Stimulated activated CD4-positive, alpha-beta T cell treated with anti-CD3 and anti-CD28 coated beads, Interleukin-1b, Interleukin-23, amount 100 ng/mL, for 1 hour (primary cell): Measurements from ENCODE around the gene TUBGCP2.

ENCODE experiments used
- DNase-seq, 2 donors: peaks; one replicate each; pipeline ENCODE4 v3.0.0-alpha.2; 2020; ENCODE audit warnings: low read depth in 2 of 2

TUBGCP2 gene

GRCh38 chr10:133302230-133302629 is 6.4 kb downstream of the TUBGCP2 start:
- no peak for DNase-seq

- DNase-seq: no peak
These were observed 8.9 kb downstream of the TUBGCP2 start for GRCh38 chr10:133299738-133300137.

- no peak for DNase-seq
These were observed 9.4 kb downstream of the TUBGCP2 start for GRCh38 chr10:133299224-133299623.

GRCh38 chr10:133298466-133298865 is 10.2 kb downstream of the TUBGCP2 start:
- no peak for DNase-seq

- DNase-seq: no peak
These were observed 11.2 kb downstream of the TUBGCP2 start for GRCh38 chr10:133297504-133297903.

GRCh38 chr10:133295426-133296320 is 13.0 kb downstream of the TUBGCP2 start:
- DNase-seq: no peak

- DNase-seq: no peak
These were observed 14.5 kb downstream of the TUBGCP2 start for GRCh38 chr10:133294189-133294588.

- no peak for DNase-seq
These were observed 14.9 kb downstream of the TUBGCP2 start for GRCh38 chr10:133293810-133294119.

- no peak for DNase-seq
These were observed 15.5 kb downstream of the TUBGCP2 start for GRCh38 chr10:133292919-133293809.

GRCh38 chr10:133289761-133290160 is 18.9 kb downstream of the TUBGCP2 start:
- no peak for DNase-seq

- no peak for DNase-seq
These were observed 20.7 kb downstream of the TUBGCP2 start for GRCh38 chr10:133287832-133288500.

GRCh38 chr10:133286366-133286765 is 22.3 kb downstream of the TUBGCP2 start:
- no peak for DNase-seq

GRCh38 chr10:133285217-133285616 is 23.5 kb downstream of the TUBGCP2 start:
- DNase-seq: no peak

- DNase-seq: no peak
These were observed 24.7 kb downstream of the TUBGCP2 start for GRCh38 chr10:133283931-133284330.

GRCh38 chr10:133282846-133283390 is 25.8 kb downstream of the TUBGCP2 start:
- DNase-seq: no peak

- no peak for DNase-seq
These were observed 26.9 kb downstream of the TUBGCP2 start for GRCh38 chr10:133281628-133282372.

GRCh38 chr10:133281084-133281483 is 27.6 kb downstream of the TUBGCP2 start:
- DNase-seq: no peak

GRCh38 chr10:133280391-133281059 is 28.1 kb downstream of the TUBGCP2 start:
- no peak for DNase-seq

- DNase-seq: no peak
These were observed 29.1 kb downstream of the TUBGCP2 start for GRCh38 chr10:133279326-133280226.
